ENCODE measurements around the gene BACH2. TPM values are rescaled to one million over a fixed set of nuclear protein-coding genes. Genes with fewer than 3 reads are reported as not detected.

The BACH2 gene
- total and polyA plus RNA-seq, 9 of the 15 experiments (the other 6 are each of a cell fraction or from before 2014, with no cell fraction given): 0.06 to 3.1 (median 0.59) TPM

DNA sequence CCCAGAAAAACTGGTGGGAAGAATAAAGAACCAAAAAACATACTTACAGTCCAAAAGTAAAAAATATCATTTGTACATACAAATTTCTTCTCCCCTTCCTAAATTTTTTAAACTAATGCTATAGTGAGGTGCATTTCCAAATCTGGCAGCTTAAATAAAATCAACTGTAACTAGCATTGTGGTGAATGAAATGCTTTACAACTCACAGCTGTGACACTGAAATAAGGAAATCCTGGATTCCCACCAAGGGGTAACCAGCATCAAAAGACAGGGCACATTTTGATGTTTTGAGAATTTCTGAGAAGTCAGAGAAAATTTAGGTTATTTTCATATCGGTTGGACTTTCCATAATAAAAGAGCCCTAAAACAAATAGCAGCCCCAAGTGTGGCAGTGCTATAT, 27.3 kb downstream of the BACH2 start:
- no peaks in the 10 kb centered on the region for H3K9me1 ChIP-seq (ENCODE audit: control insufficient read depth, insufficient read depth, low read length)
- 14% methylated on average over 1 of the region's 1 CpG for WGBS (ENCODE audit: insufficient coverage, low coverage, missing lambda C conversion rate)
- no peak for ATAC-seq
- no peaks in the 10 kb centered on the region for H3K36me3 ChIP-seq (ENCODE audit: control insufficient read depth, insufficient read depth, low read length)
- ChIA-PET POLR2A (no interaction called here), CTCF (ENCODE audit: low intra/inter-chr PET ratio) (no interaction called here)
- no peaks in the 10 kb centered on the region for H3K9me3 ChIP-seq (replicated peaks; ENCODE audit: control insufficient read depth, insufficient read depth, low read depth, low read length)
- H3K27me3 ChIP-seq (ENCODE audit: control insufficient read depth in 2 of 2, insufficient read depth in 2 of 2, low read length in 2 of 2): no peaks in the 10 kb centered on the region; a peak in 1 of 5 replicates
- H2AFZ ChIP-seq (ENCODE audit: low read depth, low read length): no peak overlapping the region
- intact Hi-C loops (cut with micrococcal nuclease) (no loop called here), in situ Hi-C loops (cut with MboI) (no loop called here)
- H3K4me1 ChIP-seq (replicated peaks in 1 of 2; ENCODE audit: control insufficient read depth in 2 of 2, insufficient read depth in 2 of 2, low read length in 2 of 2): no peaks in the 10 kb centered on the region
- TF ChIP-seq RERE (CRISPR knock-in tag; IDR thresholded peaks at IDR 0.05; ENCODE audit: borderline replicate concordance) (no peak), SNIP1 (IDR thresholded peaks at IDR 0.05; ENCODE audit: low read depth) (no peak), NCOR1 (IDR thresholded peaks at IDR 0.05) (no peak), ELF4 (CRISPR knock-in tag; IDR thresholded peaks at IDR 0.05) (no peak)
- H3K79me2 ChIP-seq (ENCODE audit: control insufficient read depth, insufficient read depth, low read length): no peaks in the 10 kb centered on the region
- DNase-seq (ENCODE audit: extremely low read depth in 1 of 4, low spot score in 3 of 4): no peak
- no peak overlapping the region for H3K4me3 ChIP-seq
- FAIRE-seq: no peak
- no peak overlapping the region for H3K9ac ChIP-seq (ENCODE audit: insufficient read depth in 1 of 2, low read depth in 2 of 2, low read length in 2 of 2)
- H3K27ac ChIP-seq (ENCODE audit: extremely low read depth, low read depth, low read length): no peak overlapping the region
- no peak overlapping the region for H3K4me2 ChIP-seq (ENCODE audit: insufficient read depth, low read length)
- no TSS peak for BruUV-seq (replicated peaks)
- no peaks in the 10 kb centered on the region for H4K20me1 ChIP-seq (replicated peaks; ENCODE audit: control insufficient read depth, insufficient read depth, low read length)

Data from K562 (cell line).